ENCODE results near the gene CELSR1.

The CELSR1 gene

DNA sequence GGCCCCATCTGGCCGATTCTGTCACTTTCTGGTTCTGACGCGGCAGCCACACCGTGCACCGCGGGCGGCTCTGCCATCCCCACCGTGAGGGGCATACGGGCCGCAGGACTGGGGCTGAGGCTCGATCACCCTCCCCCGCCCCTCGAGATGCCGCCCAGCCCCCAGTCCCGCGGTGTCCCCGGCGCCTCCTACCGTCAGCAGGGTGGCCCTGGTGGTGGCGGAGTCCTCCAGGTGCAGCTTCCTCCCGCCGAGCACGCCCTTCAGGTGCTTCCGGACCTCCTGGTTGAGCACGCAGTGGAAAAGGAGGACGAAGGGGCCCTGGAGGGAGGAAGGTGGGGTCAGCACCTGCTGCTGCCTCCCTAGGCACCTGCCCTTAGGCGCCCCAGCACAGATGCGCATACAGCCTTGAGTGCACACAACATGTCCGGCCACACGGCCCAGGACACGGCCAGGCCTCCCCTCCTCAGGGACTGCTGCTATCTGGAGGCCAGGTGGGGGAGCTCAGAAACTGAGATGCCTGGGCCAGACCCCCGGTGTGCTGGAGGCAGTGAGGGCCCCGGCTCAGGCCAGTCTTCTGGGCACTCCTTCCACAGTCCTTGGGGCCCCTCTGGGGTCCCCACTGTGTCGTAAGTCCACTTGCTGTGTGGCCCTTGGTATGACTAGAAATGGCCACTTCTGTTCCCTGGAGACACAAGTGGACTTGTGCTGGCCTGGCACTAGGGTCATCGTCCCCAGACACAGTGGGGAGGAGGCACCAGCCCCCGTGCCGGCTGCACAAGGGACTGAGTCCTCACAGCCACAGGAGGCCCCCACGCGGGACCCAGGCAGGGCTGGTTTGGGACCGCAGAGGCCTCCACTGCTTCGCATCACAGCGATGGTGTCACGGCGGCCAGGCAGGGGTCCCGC, 170.4 kb downstream of the CELSR1 start:
- no peak for DNase-seq (ENCODE audit: low read depth in 2 of 2, low spot score in 1 of 2)

GRCh38 chr22:46366327-46366731, 171.1 kb downstream of the CELSR1 start:
- no peak for DNase-seq (ENCODE audit: low read depth in 2 of 2, low spot score in 1 of 2)

GRCh38 chr22:46365166-46365624, 172.2 kb downstream of the CELSR1 start:
- no peak for DNase-seq (ENCODE audit: low read depth in 2 of 2, low spot score in 1 of 2)

GRCh38 chr22:46364341-46365165, 172.9 kb downstream of the CELSR1 start:
- DNase-seq (ENCODE audit: low read depth in 2 of 2, low spot score in 1 of 2), result no peak

DNA sequence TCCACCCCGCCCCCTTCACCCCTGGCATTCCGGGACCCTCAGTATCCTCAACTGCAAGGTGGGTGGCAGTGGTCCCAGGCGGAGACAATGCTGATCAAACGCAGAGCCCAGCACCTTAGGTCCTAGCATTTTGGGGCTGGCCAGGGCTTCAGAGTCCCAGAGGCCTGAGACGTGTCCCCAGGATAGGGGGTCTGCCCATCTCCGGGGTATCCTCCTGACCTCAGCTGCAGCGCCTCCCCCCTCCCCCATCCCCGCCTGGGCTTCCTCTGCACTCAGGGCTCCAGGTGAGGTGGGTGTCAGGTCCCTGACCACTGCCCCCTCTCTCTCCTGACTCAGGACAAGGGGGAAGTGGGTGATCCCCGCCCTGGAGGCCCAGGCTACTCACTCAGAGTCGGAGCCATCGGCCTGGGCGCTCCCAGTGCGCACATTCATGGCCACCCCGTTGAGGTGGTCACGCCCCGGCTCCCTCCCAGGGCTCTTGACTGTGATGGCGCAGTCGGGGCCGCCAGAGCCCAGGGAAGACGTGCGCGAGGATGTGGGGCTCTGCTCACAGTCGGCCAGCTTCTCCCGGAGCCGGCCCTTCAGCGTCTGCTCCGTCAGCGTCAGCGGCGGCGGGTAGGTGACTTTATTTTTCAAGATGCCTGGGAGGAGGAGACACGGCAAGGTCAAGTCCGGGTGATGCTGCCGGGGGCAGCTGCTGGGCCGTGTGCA, 173.7 kb downstream of the CELSR1 start:
- DNase-seq (ENCODE audit: low read depth in 2 of 2, low spot score in 1 of 2), result no peak

- no peak for DNase-seq (ENCODE audit: low read depth in 2 of 2, low spot score in 1 of 2)
Observed at GRCh38 chr22:46362934-46363515, 174.4 kb downstream of the CELSR1 start.

- DNase-seq (ENCODE audit: low read depth in 2 of 2, low spot score in 1 of 2), result no peak
Observed at GRCh38 chr22:46362203-46362933, 175.1 kb downstream of the CELSR1 start.

GRCh38 chr22:46361826-46362202, 175.6 kb downstream of the CELSR1 start:
- DNase-seq (ENCODE audit: low read depth in 2 of 2, low spot score in 1 of 2), result no peak

- no peak for DNase-seq (ENCODE audit: low read depth in 2 of 2, low spot score in 1 of 2)
Observed at GRCh38 chr22:46360891-46361290, 176.5 kb downstream of the CELSR1 start.

DNA sequence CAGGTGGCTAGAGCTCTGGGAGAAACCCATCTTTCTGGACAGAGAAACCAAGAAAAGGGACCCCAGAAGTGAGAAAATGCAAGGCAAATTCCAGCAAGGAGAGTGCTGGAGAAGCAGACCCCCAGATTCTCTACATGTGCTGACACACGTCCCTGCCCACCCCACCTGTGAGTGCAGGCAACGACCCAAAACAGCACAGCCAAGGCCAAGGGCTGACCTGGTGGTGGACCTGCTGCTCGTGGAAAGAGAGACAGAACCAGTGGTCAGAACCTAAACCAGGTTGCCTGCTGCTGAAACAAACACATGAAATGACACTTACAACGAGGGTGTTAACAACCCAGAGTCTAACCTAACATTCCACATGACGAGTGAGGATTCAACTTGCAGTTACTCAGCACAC, 177.3 kb downstream of the CELSR1 start:
- no peak for DNase-seq (ENCODE audit: low read depth in 2 of 2, low spot score in 1 of 2)

- DNase-seq (ENCODE audit: low read depth in 2 of 2, low spot score in 1 of 2), result no peak
Observed at GRCh38 chr22:46359362-46359761, 178.1 kb downstream of the CELSR1 start.

DNA sequence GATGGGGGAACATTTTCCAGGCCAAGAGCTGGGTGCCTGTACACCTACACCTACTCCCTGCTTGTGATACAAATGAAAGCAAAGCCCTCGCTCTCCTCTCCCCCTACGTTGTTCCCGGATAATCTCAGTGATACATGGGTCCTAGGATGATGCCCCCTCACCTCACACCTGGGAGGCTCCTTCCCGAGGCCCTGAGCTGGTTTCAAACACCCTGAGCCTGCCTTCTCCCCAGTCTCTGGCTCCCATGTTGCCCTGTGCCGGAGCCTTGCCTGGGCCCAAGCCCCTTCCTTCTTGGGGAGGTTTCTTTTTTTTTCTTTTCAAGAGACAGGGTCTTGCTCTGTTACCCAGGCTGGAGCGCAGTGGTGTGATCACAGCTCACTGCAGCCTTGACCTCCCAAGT, 178.7 kb downstream of the CELSR1 start:
- DNase-seq (ENCODE audit: low read depth in 2 of 2, low spot score in 1 of 2), result no peak

DNA sequence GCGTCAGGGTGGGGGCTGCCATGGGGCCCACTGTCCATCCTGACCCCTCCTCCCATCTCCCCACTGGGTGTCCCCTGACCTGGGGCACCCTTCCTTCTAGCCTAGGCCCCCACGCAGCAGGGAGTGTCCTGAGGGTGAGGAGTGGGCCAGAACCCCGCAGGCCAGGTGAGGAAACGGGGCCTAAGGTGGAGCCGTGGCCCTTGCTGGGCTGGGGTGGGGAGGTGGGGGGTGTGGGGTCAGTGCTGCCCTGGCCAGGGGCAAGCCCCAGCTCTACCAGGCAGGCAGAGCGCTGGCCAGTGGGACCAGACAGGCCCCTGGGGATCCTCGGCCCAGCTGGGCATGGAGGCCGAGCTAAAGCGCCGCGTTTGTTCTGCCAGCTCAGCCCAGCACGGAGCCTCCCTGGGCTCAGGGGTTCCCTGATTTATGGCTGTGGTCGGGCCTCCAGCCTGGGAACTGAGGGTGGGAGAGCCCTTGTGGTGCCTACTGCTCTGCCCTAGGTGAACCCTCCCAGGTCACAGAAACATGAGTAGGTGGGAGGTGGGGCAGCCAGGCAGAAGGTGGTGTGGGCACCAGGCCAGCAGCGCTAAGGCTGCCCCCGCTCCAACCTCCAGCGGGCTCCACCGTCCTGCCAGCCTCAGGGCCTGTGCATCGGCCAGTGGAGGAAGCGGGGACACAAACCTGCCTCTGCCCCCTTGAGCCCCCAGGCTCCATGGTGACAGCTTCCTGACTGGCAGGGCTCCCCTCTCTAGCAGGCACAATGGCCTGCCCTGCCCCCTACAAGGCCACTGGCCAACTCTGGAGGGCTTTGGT, 179.5 kb downstream of the CELSR1 start:
- DNase-seq (ENCODE audit: low read depth in 2 of 2, low spot score in 1 of 2), result no peak

GRCh38 chr22:46356496-46357480, 180.6 kb downstream of the CELSR1 start:
- no peak for DNase-seq (ENCODE audit: low read depth in 2 of 2, low spot score in 1 of 2)

DNA sequence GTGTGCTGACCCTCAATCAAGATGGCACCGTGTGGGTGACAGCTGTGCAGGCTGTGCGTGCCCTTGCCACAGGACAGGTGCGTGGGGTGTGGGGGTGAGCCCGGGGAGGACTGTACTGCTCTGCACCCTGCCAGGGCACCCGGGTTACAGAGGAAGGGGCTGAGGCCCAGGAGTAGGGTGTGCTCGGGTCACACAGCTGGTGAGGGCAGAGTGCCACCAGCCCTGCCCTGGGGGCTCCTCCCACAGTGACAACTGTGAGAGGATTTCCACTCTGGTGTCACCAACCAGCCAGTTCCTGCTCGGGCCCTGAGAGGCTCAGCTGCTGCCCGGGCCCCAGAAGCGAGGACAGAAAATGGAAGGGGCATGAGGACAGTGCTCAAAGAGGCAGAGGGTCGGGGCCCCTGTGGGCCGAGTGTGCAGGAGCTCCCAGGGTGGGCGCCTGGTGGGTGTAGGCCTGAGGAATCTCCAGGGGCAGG, 181.4 kb downstream of the CELSR1 start:
- no peak for DNase-seq (ENCODE audit: low read depth in 2 of 2, low spot score in 1 of 2)

DNA sequence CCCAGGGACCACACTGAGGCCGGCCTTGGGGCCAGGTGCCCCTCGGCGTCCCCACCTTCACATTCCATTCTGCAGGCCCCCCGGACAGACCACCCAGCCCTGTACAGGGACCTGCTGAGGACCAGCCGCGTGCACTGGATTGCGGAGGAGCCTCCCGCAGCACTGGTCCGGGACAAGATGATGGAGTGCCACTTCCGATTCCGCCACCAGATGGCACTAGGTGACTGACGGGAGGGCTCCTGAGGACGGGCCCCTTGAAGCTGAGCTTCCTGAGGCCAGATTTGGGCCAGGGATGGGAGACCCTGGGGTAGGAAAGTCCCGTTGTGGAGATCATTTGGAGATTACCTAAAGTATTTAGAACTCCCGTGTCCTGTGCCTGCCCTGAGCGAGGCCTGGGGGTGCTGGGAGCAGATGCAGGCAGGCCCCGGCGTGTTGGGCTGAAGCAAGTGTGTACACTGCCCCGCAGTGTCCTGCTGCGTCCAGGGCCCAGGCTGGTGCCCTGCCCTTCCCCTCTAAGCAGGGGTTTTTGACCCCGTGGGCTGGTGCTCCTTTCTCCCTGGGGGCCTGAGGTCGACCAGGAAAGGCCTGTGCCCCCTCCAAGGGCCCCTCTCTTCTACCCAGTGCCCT, 181.9 kb downstream of the CELSR1 start:
- peak in 1 of 2 donors; percentile 36 for DNase-seq (ENCODE audit: low read depth in 2 of 2, low spot score in 1 of 2)

GRCh38 chr22:46354993-46355305, 182.5 kb downstream of the CELSR1 start:
- DNase-seq (ENCODE audit: low read depth in 2 of 2, low spot score in 1 of 2), result no peak

All from stimulated activated CD8-positive, alpha-beta memory T cell treated with anti-CD3 and anti-CD28 coated beads, Interleukin-4, amount 100 ng/mL, for 1 hour (primary cell).